Testis (tissue), 3 donors: ENCODE measurements around the gene MMP7. TPM values are rescaled to one million over a fixed set of nuclear protein-coding genes. Genes with fewer than 3 reads are reported as not detected.

Source experiments
- DNase-seq: peaks from one replicate; pipeline ENCODE4 v3.0.0-alpha.2; 2019
- H3K27ac ChIP-seq, 2 donors: fragments of 200-600 bp; sonication (generic); one replicate each; pipeline ENCODE4 v1.5.1; 2019
- H3K27me3 ChIP-seq: fragments of 200-600 bp; sonication (generic); one replicate; pipeline ENCODE4 v1.5.1; 2019
- H3K36me3 ChIP-seq: fragments of 200-600 bp; sonication (generic); one replicate; pipeline ENCODE4 v1.5.1; 2017; ENCODE audit warnings: low read depth; ENCODE audit errors: missing control alignments
- H3K4me1 ChIP-seq: fragments of 200-600 bp; sonication (generic); one replicate; pipeline ENCODE4 v1.5.1; 2019
- H3K4me3 ChIP-seq, 2 donors: fragments of 200-600 bp; sonication (generic); one replicate each; pipeline ENCODE4 v1.5.1; 2017 to 2019
- H3K9me3 ChIP-seq: fragments of 200-600 bp; sonication (generic); one replicate; pipeline ENCODE4 v1.5.1; 2017
- CTCF ChIP-seq, 3 experiments: fragments of 450-650 bp in 2 of 3; fragments of 200-600 bp in 1 of 3; sonication (generic) in 1 of 3; IDR thresholded peaks; one replicate each; pipeline ENCODE4 v1.5.1; 2016 to 2019; ENCODE audit warnings: antibody characterized with exemption in 3 of 3, mild to moderate bottlenecking in 2 of 3, moderate library complexity in 1 of 3
- POLR2A ChIP-seq: fragments of 450-650 bp; IDR thresholded peaks from one replicate; pipeline ENCODE4 v1.6.1; 2017; ENCODE audit warnings: antibody characterized with exemption, mild to moderate bottlenecking, moderate library complexity
- WGBS, 2 donors: methylation state at CpG; one replicate each; pipeline ENCODE4 v1.1.5; 2018; 5-methylcytosine and 5-hydroxymethylcytosine counted together
- intact Hi-C: fragments of 100-400 bp; cut with DNase I; formaldehyde crosslinking; loops from one replicate; pipeline ENCODE4 v1.15.1; 2023; ENCODE audit warnings: low total_unique reads
- polyA plus RNA-seq: library from polyadenylated mRNA; stranded (reverse); fragments of 350-450 nt; fragmentation: Illumina TruSeq; extraction: RNeasy Lipid Tissue Mini Kit (QIAGEN cat#74804); gene quantifications from one replicate; pipeline ENCODE4 v1.2.3, GENCODE V29; 2014; ENCODE audit warnings: low read depth, low replicate concordance; ENCODE audit not compliant: insufficient read depth
- total RNA-seq, 2 donors: library from RNA; depleted of rRNA; stranded (reverse); fragments of >200 nt; gene quantifications; one replicate each; pipeline ENCODE4 v1.2.3, GENCODE V29; 2016

MMP7 gene
- total and polyA plus RNA-seq, 3 donors from 2014 or later, result 0.63 to 6.2 TPM; not detected in 1

GRCh38 chr11:102495161-102496042, 35.1 kb downstream of the MMP7 start:
- peak; percentile 36 for DNase-seq
- Histone ChIP-seq H3K4me3 (no peak overlapping the region), H3K36me3 (no peaks in the 10 kb centered on the region), H3K9me3 (no peaks in the 10 kb centered on the region), H3K4me1 (no peaks in the 10 kb centered on the region), H3K27ac (no peak overlapping the region), H3K27me3 (no peaks in the 10 kb centered on the region)
- intact Hi-C loops, result loop anchor here (10.0 kb wide), 3 partner anchors 141 to 211 kb away; no protein-coding TSS in a partner anchor
- TF ChIP-seq CTCF (IDR thresholded peaks at IDR 0.05) (peak; percentile 41 to 67 (median 67)), POLR2A (no peak)
- 16 to 19% methylated on average over 12 of the region's 12 CpGs for WGBS, 2 donors

DNA sequence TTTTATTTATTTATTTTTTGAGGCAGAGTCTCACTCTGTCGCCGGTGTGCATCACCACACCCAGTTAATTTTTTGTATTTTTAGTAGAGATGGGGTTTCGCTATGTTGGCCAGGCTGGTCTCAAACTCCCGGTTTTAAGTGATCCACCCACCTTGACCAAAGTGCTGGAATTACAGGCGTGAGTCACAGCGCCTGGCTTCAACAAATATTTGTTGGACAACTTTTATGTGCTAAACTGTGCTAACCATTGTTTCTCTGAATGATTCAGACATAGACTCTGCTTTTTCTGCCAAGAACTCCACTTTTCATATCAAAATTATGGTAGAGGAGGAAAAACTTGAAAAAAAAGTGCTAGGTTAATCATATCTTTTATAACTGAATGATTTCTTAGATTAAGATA, 36.3 kb downstream of the MMP7 start:
- Histone ChIP-seq H3K27ac (no peak overlapping the region), H3K27me3 (no peaks in the 10 kb centered on the region), H3K36me3 (no peaks in the 10 kb centered on the region), H3K9me3 (no peaks in the 10 kb centered on the region), H3K4me3 (no peak overlapping the region), H3K4me1 (no peaks in the 10 kb centered on the region)
- DNase-seq, result no peak
- TF ChIP-seq POLR2A (no peak), CTCF (IDR thresholded peaks at IDR 0.05) (no peak)
- 83 to 90% methylated on average over 6 of the region's 6 CpGs for WGBS, 2 donors
- intact Hi-C loops, result loop anchor here (10.0 kb wide), 3 partner anchors 139 to 209 kb away; no protein-coding TSS in a partner anchor

DNA sequence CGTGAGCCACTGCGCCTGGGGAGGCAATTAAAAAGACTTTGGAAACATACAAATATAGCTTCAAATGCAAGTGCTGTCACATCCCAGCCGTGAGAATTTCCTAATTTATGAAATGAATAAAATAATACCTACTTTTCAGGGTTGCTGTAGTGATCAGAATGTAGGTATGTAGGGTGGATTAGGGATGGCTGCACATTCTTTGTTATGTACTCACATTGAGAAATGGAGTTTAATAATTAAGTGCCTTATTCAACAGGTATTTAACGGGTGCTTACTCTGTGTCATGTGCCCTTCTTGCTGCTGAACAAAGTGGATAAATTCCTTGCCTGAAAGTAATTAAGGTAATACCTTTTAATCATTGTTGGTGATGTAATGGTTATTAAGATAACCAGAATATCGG, 37.0 kb downstream of the MMP7 start:
- Histone ChIP-seq H3K27me3 (no peaks in the 10 kb centered on the region), H3K4me3 (no peak overlapping the region), H3K4me1 (no peaks in the 10 kb centered on the region), H3K36me3 (no peaks in the 10 kb centered on the region), H3K9me3 (no peaks in the 10 kb centered on the region), H3K27ac (no peak overlapping the region)
- intact Hi-C loops, result loop anchor here (10.0 kb wide), 3 partner anchors 139 to 209 kb away; no protein-coding TSS in a partner anchor
- WGBS, 2 donors, result 83 to 90% methylated on average over 5 of the region's 5 CpGs
- no peak for TF ChIP-seq POLR2A
- no peak for TF ChIP-seq CTCF (IDR thresholded peaks at IDR 0.05)
- no peak for DNase-seq

DNA sequence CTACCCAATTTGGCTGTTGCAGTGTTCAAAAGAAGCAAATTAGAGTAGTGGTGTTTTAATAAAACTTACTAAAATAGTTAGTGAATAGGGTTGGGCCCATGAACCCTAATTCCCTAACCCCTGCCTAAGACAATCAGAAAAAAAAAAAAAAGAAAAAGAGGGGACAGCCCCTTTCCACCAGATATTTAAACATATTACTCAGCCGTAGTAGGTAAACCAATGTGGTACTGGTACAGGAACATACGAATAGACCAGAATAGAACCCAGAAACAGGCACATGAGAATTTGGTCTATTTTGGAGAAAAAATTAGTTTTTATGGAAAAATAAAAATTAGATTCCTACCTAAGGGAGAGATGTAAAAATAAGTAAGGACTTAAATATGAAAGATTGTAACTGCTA, 38.6 kb downstream of the MMP7 start:
- Histone ChIP-seq H3K27ac (no peak overlapping the region), H3K4me3 (no peak overlapping the region), H3K9me3 (no peaks in the 10 kb centered on the region), H3K36me3 (no peaks in the 10 kb centered on the region), H3K27me3 (no peaks in the 10 kb centered on the region), H3K4me1 (no peaks in the 10 kb centered on the region)
- 80 to 96% methylated on average over 2 of the region's 2 CpGs for WGBS, 2 donors
- TF ChIP-seq CTCF (IDR thresholded peaks at IDR 0.05), result no peak
- TF ChIP-seq POLR2A, result no peak
- DNase-seq, result no peak
- intact Hi-C loops, result loop anchor here (10.0 kb wide), 3 partner anchors 137 to 207 kb away; no protein-coding TSS in a partner anchor
